Stimulated activated CD8-positive, alpha-beta memory T cell treated with anti-CD3 and anti-CD28 coated beads, Interleukin-7, amount 100 ng/mL, for 4 hours (primary cell): ENCODE data around the gene TSR3.
A peak's percentile ranks its signal among the peaks of the same experiment; 100 is the strongest.
"Not testable (repeated sequence)": the region's sequence is repeated elsewhere in the genome, so short reads cannot be mapped to it uniquely, and the experiment has no call there.

Experiments used
- DNase-seq, 2 donors: peaks; one replicate each; pipeline ENCODE4 v3.0.0-alpha.2; 2020; ENCODE audit warnings: low read depth in 2 of 2

The TSR3 gene

DNA sequence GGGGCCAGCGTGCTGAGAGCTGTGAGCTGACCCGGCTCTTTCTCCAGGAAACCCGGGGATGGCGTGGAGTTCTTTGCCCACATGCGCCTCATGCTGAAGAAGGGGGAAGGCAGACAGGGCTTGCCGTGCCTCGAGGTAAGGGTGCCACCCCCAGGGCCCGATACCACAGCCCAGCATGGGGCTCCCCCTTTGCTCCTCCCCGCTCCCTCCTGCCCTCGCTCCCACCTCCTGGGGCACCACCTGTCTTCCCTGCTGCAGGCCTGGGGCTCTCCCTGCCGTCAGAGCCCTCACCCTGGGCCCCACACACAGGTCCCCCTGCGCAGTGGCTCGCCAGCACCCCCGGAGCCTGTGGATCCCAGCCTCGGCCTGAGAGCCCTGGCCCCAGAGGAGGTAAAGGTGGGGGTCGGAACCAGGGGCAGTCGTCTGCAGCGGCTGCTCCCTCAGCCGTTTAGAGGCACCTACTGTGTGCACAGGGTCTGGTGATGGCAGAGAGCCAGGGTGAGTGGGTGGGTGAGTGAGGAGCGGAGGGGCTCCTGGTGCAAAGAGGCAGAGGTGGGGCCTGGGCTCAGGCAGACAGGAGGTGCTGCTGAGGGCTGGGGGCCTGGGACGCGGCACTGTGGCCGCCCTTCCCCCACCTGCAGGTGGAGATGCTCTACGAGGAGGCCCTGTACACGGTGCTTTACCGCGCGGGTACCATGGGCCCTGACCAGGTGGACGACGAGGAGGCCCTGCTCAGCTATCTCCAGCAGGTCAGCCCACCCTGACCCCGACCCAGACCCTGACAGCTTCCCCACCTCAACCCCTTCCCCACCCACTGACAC is 12.6 kb downstream of the TSR3 start:
- no peak for DNase-seq

DNA sequence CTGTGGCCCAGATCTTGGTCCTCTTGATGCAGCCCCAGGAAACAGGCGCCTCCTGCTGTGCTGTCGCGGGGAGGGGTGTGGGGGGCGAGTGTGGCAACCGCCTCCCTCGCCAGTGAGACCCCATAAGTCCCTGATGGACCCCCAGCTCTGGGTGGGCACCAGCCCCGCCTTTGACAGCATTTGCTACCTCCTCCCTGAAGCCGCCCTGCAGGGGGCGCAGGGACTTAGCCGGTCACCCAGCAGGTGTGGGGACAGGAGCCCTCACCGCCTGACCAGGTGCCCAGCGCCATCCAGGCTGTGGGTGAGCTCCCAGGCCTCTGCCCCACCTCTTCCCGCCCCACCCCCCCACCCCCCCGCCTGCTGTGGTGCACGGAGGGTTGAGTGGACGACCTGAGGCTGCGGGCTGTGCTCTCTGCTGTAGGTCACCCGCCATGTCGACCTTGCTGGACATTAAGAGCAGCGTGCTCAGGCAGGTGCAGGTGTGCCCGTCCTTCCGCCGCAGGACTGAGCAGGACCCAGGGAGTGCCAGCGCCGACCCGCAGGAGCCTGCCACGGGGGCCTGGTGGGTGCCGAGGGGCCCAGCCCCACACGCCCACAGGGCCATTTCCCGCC is 13.5 kb downstream of the TSR3 start:
- DNase-seq, result no peak

DNA sequence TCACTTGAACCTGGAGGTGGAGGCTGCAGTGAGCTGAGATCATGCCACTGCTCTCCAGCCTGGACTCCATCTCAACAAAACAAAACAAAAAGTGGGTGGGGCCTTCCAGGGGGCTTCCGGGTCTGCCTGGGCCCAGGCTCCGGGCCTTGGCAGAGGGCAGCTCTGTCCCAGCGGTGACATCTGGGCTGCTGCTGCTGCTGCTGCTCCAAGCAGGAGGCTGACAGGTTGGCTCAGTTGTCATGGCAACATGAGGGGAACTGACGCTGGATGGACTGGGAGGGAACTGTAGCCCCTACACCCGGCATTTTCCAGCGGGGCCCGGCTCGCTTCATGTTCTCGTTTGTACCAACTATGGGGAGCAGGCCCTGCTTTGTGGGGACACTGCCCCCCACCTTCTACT is 14.2 kb downstream of the TSR3 start:
- DNase-seq, result no peak

DNA sequence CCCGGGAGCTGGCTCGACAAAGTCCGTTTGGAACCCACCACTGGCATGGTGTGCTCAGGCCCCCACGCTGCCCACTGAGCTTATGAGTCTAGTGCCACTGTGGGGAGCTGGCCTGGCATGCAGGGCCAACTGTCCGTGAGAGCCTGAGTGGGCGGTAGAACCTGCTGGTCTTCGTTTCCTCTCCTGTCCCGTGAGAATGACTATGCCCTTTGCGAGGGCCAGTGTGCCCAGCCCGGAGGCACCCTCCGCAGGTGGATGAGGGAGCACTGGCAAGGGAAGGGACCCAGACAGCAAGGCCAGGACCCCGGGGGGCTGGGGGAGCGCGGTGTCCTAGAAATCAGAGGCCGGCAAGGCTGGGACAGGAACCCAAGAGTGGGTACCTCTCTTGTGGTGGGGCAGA is 15.1 kb downstream of the TSR3 start:
- no peak for DNase-seq

DNA sequence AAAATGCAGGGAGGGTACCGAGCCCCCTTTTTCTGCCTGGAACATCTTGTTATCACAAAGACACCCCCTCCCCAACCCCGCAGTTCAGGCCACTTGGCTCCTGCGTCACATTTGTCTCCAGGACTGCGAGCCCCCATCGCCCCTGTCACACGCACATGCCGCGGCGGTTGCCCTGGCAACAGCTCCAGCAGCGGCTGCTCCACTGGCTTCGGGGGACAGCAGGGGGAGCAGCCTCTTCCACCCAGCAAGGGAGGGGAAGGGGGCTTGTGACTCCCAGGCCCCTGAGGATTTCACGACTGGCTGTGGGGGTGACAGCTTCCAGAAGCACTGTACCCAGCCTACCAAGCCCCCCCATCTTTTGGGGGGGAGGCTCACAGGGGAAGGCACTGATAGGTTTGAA is 15.7 kb downstream of the TSR3 start:
- DNase-seq, result no peak

DNA sequence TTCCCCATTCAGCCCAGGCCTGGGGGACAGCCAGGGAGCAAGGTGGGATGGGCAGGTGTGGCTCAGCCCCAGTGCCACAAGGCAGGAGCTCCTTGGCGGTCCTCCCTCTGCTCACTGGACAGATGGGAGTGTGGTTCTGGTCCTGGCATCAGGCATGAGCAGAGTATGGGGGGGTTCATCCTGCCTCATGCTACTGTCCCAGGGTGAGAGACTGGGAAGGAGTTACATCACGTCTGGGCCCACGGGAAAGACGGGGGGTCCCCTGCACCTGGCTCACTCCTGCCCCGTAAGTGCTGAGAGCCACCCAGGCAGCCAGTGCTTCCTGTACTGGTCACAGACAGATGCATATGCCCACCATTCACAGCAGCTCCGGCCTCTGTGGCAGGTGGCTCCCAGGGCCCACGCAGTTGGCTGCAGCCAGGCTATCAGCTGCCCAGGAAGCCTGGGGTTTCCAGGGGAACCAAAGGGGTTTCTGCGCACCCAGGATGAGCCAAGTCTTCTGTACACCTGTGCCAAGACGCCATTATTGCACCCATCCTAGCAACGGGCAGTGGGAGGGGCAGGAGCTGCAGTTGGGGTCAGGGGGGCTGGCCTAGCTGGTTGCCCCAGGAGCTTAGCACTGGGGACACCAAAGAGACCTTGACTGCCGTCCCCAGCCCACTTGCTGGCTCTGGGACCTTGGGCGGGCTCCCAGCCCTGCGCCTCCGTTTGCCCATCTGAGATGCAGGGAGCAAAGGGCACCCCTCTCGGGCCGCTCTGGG is 16.3 kb downstream of the TSR3 start:
- DNase-seq, result no peak

DNA sequence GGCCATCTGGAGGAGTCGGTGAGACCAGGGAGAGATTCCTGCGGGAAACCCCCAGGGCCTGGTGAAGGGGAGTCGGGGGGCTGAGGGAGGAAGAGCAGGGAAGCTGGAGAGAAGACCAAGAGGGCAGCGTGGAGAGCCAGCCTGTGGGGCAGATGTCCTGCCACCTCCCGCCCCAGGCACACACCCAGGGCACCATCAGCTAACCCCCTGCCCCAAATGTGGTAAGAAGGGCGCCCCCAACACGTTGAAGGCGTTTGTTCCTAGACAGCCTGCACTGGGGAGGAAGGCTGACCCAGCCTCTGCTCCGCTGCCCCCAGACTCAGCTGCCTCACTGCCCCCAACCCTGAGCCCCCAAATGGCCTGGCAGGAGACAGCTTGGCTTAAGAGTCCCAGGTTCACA is 16.9 kb downstream of the TSR3 start:
- no peak for DNase-seq

DNA sequence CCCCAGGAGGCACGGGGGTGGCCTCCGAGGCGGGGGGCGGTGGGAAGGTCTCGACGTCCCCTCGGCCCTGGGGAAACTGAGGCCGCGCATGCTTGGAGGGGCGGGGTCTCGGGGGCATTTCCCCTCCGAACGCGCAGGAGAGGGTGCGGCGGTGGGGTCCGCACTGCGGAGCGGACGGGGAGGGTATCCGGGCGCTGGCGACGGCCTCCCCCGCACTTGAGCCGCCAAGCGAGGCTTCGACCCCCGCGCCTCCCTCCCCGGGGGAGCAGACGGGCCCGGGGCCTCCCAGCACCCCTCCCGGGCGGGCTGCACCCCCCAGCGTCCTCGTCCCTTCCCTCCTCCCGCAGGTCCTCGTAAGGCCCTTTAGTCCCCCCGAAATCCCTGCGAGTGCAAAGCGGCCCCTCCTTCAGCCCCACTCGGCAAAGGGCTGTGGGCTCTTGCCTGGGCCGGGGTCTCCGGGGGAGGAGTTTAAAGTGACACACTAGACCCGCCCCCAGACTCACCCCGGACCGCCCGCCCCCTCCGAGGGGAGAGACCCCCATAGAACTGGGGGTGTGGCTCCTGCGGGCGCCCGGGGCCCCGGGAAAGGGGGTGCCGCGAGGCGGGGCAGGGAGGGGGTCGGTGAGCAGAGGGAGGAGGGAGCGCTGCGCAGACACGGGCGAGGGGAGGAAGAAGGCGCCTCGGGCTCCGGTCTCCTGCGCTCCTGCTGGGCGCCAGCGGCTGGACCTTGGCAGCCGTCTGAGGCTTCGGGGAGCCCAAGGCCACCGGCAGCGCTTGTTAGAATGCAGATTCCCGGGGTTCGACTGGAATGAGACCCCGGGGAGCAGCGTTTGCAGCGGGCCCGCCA is 17.6 kb downstream of the TSR3 start:
- DNase-seq, result no peak

DNA sequence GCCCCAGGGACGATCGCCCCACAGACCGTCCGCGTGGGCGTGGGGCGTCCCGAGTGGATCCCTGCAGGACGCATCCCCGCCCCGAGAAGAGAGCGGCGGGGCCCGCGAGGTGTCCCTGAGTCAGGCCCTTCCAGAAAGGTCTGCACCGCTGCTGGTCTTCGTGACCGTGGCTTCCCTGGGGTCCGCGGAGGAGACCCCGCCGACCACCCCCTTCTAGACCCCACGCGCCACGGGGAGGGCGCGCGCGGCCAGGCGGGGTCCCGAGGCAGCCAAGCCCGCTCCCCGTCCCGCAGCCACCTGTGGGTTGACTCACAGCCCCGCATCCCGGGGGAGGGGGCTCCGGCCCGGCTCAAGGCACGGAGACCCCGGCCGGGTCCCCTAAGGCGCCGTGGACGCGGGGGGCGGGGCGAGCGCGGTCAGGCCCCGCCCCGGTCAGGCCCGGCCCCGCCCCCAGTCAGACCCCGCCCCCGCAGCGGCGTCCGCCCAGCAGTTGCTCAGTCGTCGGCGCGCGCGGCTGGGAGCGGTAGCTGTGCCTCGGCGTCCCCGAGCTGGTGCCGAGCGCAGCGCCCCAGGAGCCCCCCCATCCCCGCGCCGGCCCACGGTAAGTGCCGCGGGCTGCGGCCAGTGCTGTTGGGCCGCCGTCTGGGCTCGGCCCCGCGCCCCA is 18.4 kb downstream of the TSR3 start, which contains the start of gene BAIAP3:
TSS of gene BAIAP3 (plus strand) at position 497 of the 664 bp plus-strand sequence. CDS start 4,905 bp downstream, outside the sequence.
- peak in 1 of 2 donors; percentile 45 for DNase-seq

DNA sequence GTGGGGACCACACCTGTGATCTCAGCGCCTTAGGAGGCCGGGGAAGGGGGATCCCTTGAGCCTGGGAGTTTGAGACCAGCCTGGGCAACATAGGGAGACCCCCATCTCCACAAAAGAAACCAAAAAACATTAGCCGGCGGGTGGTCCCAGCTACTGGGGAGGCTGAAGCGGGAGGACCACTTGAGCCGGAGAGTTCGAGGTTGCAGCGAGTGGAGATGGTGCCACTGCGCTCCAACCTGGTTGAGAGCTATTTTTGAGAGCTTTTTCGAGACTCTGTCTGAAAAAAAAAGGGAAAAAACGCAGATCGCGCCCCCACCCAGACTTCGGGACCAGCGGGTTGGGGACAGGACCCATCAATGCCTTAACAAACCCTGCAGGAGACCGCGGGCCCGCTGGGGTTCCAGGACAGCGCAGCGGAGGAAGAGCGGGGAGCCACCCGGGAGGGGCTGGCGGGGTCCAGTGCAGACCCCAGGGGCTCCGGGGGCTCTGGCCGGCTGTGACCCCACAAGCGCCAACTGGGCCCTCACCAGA is 19.0 kb downstream of the TSR3 start:
- no peak for DNase-seq

DNA sequence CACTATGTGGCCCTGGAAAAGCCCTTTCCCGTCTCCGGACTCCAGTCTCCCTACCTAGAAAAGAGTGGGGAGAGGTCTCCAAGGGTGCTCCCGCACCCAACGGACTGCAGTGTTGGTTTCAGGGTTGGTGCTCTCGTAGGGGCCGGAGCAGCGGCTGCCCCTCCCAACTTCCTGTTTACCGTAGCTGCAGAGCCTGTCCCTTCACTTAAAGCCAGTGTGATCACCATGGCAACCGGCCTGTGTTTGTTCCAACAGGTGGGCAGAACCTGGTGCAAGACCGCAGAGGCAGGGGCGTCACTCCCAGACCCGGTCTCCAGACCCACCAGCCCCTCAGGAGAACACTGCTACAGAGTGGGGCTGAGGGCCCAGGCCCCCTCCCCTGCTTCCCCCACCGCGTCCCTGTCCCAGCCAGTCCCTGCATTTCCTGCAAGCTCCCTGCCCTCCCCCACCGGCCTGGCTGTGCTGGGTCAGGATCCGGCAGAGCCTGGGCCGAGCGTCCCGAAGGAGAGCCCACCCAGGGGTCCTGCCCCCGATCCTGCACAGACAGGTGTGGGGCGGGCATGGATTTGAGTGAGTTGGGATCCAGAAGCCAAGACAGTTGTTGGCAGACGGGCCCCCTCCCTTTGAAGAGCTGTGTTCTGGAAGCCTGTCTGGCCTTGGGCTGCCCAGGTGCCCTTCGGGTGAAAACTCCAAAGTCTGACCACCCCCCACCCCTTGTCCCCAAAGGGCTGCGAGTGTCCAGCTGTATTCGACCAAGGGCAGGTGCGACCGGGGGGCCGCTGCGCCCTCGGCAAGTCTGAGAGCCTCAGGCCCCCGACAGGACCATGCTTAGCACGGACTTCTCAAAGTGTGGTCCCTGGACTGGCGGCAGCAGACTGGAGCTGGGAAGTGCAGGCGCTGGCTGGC is 19.7 kb downstream of the TSR3 start:
- DNase-seq, result peak in 1 of 2 donors; percentile 33

DNA sequence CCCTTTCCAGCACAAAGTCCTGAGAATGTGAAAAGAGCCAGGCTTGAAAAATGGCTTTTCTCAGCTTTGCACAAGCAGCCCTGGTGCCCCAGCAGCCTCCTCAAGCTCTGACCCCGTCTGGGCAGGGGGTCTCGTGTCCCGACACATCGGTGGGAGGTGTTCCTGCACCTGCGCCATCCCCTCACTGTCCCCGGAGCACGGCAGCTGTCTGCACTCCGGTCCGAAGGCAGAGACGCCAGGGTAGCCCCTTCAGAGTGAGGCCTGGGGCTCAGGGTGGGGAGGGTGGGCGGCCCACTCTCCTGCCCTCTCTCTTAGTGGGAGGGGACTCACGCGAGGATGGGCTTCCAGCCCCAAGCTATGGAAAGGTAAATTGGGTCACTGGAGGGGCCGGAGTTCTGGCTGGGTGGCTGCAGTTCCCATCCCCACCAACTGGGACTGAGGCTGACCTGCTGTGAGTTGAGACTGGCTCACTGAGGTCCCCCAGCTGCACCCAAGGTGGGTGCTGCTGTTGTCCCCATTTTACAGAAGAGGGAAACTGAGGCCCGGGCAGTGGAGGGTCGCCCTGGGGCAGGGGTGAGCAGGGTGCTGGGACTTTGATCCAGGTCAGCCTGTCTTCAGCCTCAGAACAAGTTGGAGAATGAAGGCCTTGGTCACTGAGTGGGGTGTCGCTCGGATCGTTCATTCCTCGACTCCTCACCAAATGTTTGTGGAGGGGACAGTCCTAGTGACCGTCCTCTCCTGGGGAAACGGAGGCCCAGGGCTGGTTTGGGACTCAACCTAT is 20.6 kb downstream of the TSR3 start:
- DNase-seq, result no peak

DNA sequence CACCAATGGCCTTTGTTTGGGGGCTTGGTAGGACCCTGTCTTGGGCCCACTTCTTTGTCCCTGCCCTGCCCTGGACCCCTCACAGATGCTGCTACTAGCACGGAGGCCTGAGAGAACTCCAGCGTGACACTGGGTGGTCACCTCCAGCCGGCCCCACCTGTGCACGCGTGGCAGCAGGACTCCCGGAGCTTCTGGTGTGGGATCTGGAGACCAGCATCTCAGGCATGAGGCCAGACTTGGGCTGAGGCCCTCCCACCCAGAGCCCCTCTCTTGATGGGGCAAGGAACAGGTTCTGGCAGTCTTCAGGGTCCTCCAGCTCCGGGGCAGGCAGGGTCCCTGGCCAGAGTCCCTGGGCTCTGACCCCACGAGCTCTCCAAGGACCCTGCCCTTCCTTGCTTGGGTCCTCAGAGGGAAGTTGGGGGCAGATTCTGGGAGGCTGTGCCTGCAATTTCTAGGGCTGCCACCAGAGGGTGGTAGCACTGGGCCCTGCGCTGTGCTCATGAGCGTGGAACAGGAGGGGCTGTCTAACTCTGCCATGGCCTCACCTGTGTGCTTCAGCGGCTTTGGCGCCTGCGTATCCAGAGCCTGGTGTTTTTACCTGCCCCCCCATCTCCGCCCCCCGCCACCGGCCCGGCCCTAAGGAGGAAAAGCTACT is 21.3 kb downstream of the TSR3 start:
- no peak for DNase-seq

DNA sequence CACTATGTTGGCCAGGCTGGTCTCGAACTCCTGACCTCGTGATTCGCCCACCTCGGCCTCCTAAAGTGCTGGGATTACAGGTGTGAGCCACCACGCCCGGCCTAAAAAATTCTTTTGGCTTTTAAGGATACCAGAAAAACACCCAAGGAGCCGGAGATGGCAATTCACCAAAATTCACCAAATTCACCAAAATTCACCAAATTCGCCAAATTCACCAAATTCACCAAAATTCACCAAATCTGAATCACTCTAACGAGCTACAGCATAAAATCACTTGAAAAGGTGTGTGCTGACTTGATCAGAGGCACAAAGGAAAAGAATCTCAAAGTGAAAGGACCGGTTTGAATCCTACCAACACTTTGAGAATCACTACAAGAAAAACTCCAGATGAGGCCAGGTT is 22.7 kb downstream of the TSR3 start:
- DNase-seq, result not testable (repeated sequence)

DNA sequence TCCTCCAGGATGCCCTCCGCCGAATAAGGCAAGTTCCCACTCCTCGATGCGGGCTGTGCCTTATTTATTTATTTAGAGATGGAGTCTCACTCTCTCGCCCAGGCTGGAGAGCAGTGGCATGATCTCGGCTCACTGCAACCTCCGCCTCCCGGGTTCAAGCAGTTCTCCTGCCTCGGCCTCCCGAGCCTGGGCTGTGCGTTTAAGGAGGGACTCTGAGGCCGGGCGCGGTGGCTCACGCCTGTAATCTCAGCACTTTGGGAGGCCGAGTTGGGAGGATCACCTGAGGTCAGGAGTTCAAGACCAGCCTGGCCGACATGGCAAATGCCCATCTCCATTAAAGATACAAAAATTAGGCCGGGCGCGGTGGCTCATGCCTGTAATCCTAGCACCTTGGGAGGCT is 23.5 kb downstream of the TSR3 start:
- not testable (repeated sequence) for DNase-seq

DNA sequence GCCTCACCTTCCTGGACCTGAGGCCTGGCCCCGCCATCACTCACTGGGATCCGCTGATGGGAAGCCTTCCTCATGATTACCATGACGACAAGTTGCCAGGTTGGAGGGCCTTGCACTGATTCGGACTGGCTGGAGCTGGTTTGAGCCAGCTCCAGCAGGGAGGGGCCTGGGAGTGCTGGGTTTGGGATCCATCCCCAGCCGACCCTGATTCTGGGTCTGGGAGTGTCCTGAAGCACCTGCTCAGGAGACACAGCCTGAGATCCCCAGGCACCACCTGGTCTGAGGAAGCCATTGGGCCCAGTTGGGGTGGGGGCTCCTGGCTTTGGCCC is 24.1 kb downstream of the TSR3 start:
- DNase-seq, result no peak

DNA sequence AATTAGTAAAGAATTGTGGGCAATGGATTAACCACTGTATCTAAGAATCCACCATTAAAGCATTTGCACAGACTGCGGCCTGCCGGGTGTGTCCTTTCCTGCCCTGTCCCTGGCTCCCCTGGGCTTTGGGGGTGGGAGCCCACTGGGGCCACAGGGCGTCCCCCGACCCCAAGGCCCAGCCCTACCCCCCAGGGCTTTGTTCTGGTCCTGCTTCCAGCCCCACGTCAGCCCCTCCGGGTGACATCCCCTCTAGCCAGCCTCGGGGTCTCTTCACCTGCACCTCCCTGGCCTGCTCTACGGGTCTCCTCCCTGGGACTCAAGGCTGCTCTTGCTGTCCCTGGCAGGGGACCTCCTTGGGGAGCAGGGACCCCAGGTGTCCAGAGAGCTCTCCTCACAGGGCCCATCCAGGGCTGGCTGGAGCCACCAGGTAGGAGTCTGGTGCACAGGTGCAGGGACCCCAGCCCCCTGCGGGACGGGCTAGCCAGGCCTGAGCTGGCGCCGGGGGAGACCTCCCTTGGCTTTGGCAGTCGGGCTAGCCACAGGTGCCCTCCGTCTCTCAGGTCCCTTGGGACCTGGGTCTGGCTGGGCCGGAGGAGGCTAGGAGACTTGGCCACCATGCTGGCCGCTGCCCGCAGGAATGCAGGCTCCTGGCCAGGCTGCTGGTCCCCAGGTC is 24.6 kb downstream of the TSR3 start:
- DNase-seq, result no peak

DNA sequence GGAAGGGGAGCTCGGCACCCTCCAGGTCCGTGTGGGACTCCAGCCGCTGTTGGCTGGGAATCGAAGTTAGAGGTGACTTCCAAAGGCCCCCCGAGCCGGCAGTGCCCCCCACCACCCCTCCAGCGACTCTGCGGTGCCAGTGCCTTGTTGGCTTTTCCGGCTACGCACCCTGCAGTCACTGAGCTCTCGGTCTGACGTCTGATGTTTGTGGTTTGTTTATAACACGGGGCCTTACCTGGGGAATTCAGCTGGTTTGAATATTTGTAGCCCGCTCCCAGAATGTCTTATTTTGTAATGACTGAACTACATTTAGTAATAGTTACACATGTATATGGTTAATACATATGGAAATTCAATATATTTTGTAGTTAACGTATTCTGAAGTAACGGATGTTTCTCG is 25.3 kb downstream of the TSR3 start:
- no peak for DNase-seq
